NCI-H345 treated with DMSO at 0.1 percent for 48 hours (cell line): ENCODE measurements around the gene INTS6.

Source experiments
- DNase-seq: peaks from one replicate; lab custom pipeline; 2025; ENCODE audit not compliant: unreplicated experiment; lab: John Stamatoyannopoulos, UW

Gene INTS6

GRCh38 chr13:51324714-51325420, 128.0 kb downstream of the INTS6 start:
- DNase-seq: no peak

- no peak for DNase-seq
Measured at GRCh38 chr13:51323824-51324511, 128.9 kb downstream of the INTS6 start.

- DNase-seq: no peak
Measured at GRCh38 chr13:51322826-51323225, 130.0 kb downstream of the INTS6 start.

DNA sequence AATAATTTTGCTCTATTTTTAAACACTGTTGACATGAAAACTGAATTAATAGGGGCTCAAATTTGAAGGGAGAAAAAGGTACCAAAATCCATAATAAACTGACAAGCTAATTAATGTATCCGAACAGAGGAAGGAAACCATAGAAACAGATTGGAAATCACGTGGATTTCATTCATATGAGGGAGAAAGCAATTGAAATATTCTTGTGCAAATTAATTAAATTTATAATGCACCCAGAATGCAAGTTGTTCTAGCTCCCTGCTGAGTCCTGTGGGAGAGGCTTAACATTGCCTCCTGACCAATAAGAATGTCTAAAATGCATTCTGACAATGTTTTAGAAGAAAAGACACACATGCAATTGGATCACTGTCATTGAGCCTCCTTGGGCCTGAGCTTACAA, 131.0 kb downstream of the INTS6 start:
- no peak for DNase-seq

GRCh38 chr13:51318876-51319275, 134.0 kb downstream of the INTS6 start:
- DNase-seq: no peak

DNA sequence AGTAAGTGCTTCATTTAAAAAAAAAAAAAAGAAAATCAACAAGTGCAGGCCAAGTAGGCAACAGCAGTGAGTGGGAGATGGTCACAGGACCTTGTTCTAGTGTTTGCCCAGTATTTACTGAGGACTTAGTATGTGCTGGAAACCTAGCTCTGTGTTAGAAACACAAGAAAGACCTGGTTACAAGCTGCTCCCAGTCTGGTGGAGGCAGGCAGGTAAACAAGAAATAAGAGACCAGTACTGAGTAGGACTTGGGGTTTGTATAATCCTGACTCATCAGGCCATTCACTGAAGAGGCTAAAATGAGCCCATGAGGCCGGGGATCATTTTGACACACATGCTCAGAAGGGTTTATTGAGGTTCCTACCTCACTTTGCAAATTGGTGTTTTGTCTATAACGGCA, 134.8 kb downstream of the INTS6 start:
- no peak for DNase-seq

DNA sequence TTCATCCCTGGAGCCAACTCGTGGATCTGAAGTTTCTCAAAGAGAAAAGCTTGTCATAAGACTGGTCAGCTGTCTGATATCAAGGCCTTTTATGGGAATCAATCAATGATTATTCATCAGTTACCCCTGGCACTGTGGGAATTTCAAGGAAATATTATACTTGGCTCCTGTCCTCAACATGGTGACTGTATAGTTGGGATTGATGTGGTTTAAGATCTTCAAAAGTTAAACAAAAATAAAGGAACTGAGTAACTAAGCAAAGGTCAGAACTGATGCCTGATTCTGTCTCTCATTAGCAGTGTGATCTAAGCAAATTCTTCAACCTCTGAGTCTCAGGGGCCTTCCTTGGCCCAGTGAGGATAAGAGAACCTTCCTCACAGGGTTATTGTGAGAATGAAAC, 135.6 kb downstream of the INTS6 start:
- no peak for DNase-seq

GRCh38 chr13:51313619-51314018, 139.2 kb downstream of the INTS6 start:
- no peak for DNase-seq

- no peak for DNase-seq
Measured at GRCh38 chr13:51311957-51312520, 140.8 kb downstream of the INTS6 start.
